Body of pancreas (tissue), 4 donors: Measurements from ENCODE around the gene PPM1H.

Experiments
- CTCF ChIP-seq, 7 experiments: fragments of 450-650 bp in 4 of 7; fragments of 200-600 bp in 3 of 7; sonication (generic) in 3 of 7; IDR thresholded peaks; one replicate each; pipeline ENCODE4 v1.5.1; 2016 to 2019; ENCODE audit warnings: antibody characterized with exemption in 7 of 7
- POLR2A ChIP-seq, 3 donors: fragments of 450-650 bp; IDR thresholded peaks; one replicate each; pipeline ENCODE4 v1.6.1; 2016; ENCODE audit warnings: antibody characterized with exemption in 3 of 3, mild to moderate bottlenecking in 2 of 3

GRCh38 chr12:62720661-62721330, 214.2 kb downstream of the PPM1H start:
- TF ChIP-seq CTCF (IDR thresholded peaks at IDR 0.05) (no peak), POLR2A (IDR thresholded peaks at IDR 0.05) (no peak)
